Lung (tissue), 12 donors: Measurements from ENCODE around the gene LIPJ. TPM values are rescaled to one million over a fixed set of nuclear protein-coding genes. Genes with fewer than 3 reads are reported as not detected.

Source experiments
- ATAC-seq: fragments of 200-7000 bp; cut with Tn5 transposase; one replicate; pipeline ENCODE4 v1.9.1; 2020; ENCODE audit warnings: moderate number of reproducible peaks; ENCODE audit not compliant: insufficient read depth, low FRiP score
- DNase-seq, 3 donors: peaks; one replicate each; pipeline ENCODE4 v3.0.0-alpha.2; 2013 to 2017
- H3K27ac ChIP-seq, 2 donors: one replicate each; pipeline ENCODE4 v1.5.1; 2013; ENCODE audit warnings: mild to moderate bottlenecking in 2 of 2, moderate library complexity in 2 of 2, control low read depth in 1 of 2, inconsistent platforms in 1 of 2, low read depth in 1 of 2, low read length in 1 of 2
- H3K27me3 ChIP-seq, 3 donors: one replicate each; pipeline ENCODE4 v1.5.1; 2013; ENCODE audit warnings: low read length in 2 of 3; ENCODE audit not compliant: control insufficient read depth in 3 of 3, insufficient read depth in 3 of 3
- H3K36me3 ChIP-seq, 4 donors: one replicate each; pipeline ENCODE4 v1.5.1; 2013; ENCODE audit warnings: low read length in 4 of 4, mild to moderate bottlenecking in 1 of 4, moderate library complexity in 1 of 4; ENCODE audit not compliant: control insufficient read depth in 4 of 4, insufficient read depth in 4 of 4
- H3K4me1 ChIP-seq, 5 donors: one replicate each; pipeline ENCODE4 v1.5.1; 2013; ENCODE audit warnings: low read length in 5 of 5, mild to moderate bottlenecking in 2 of 5, moderate library complexity in 1 of 5; ENCODE audit not compliant: control insufficient read depth in 5 of 5, insufficient read depth in 5 of 5
- H3K4me3 ChIP-seq: one replicate; pipeline ENCODE4 v1.5.1; 2013; ENCODE audit warnings: mild to moderate bottlenecking, control low read depth, moderate library complexity
- H3K9ac ChIP-seq, 2 donors: one replicate each; pipeline ENCODE4 v1.5.1; 2013; ENCODE audit warnings: low read length in 2 of 2, control low read depth in 1 of 2; ENCODE audit not compliant: insufficient read depth in 1 of 2
- H3K9me3 ChIP-seq, 4 donors: one replicate each; pipeline ENCODE4 v1.5.1; 2013; ENCODE audit warnings: low read length in 3 of 4, mild to moderate bottlenecking in 1 of 4, moderate library complexity in 1 of 4; ENCODE audit not compliant: control insufficient read depth in 4 of 4, insufficient read depth in 3 of 4
- WGBS, 2 donors: extraction: QIAGEN DNeasy Blood & Tissue Kit; methylation state at CpG; one replicate each; pipeline ENCODE4 v1.1.7; 2013; 5-methylcytosine and 5-hydroxymethylcytosine counted together
- polyA plus RNA-seq, 2 donors: library from polyadenylated mRNA; stranded (reverse); fragments of 200-250 nt; gene quantifications; one replicate each; pipeline ENCODE4 v1.2.1, GENCODE V29; 2013
- total RNA-seq, 2 donors: library from RNA; depleted of rRNA in 1 of 2; stranded (reverse); fragments of >200 nt in 1 of 2; gene quantifications; one replicate each; pipeline ENCODE4 v1.2.1, GENCODE V29; 2014 to 2021
- TF ChIP-seq, protein P1 (sequence below): IDR thresholded peaks from 2 replicates; pipeline ENCODE4 v1.5.1; 2012; ENCODE audit warnings: mild to moderate bottlenecking; ENCODE audit errors: control extremely low read depth, extremely low read depth
- donor health status: control.
- donor health status: control.
- donor health status: Bipolar disorder and iron deficiency.
- donor health status: healthy.
- donor health status: DM: yes; HTN: yes; CAD: no.

The LIPJ gene
- total and polyA plus RNA-seq, 4 donors, result 0.02 to 0.14 (median 0.12) TPM; not detected in 1

DNA sequence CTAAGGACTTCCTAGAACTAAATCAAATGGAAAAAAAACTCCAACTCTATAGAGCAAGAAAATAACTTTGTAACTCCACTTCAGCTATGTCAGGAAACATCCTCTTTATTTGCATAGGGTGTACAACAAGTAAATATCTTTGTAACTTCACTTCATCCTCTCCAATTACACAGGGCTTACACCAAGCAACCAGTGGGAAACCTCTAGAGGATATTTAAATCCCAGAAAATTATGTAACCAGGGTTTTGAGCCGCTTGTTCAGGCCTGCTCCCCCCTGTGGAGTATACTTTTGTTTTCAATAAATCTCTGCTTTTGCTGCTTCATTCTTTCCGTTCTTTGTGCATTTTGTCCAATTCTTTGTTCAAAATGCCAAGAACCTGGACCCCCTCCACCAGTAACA is 22.2 kb downstream of the LIPJ start:
- Histone ChIP-seq H3K27ac (no peak overlapping the region), H3K27me3 (no peaks in the 10 kb centered on the region), H3K9me3 (no peaks in the 10 kb centered on the region), H3K4me1 (no peaks in the 10 kb centered on the region), H3K9ac (no peak overlapping the region), H3K36me3 (no peaks in the 10 kb centered on the region), H3K4me3 (no peak overlapping the region)
- TF ChIP-seq, protein P1, sequence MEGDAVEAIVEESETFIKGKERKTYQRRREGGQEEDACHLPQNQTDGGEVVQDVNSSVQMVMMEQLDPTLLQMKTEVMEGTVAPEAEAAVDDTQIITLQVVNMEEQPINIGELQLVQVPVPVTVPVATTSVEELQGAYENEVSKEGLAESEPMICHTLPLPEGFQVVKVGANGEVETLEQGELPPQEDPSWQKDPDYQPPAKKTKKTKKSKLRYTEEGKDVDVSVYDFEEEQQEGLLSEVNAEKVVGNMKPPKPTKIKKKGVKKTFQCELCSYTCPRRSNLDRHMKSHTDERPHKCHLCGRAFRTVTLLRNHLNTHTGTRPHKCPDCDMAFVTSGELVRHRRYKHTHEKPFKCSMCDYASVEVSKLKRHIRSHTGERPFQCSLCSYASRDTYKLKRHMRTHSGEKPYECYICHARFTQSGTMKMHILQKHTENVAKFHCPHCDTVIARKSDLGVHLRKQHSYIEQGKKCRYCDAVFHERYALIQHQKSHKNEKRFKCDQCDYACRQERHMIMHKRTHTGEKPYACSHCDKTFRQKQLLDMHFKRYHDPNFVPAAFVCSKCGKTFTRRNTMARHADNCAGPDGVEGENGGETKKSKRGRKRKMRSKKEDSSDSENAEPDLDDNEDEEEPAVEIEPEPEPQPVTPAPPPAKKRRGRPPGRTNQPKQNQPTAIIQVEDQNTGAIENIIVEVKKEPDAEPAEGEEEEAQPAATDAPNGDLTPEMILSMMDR, result no peak
- WGBS, 2 donors, result 84 to 88% methylated on average over 2 of the region's 2 CpGs
- ATAC-seq (no peak), DNase-seq (no peak)

DNA sequence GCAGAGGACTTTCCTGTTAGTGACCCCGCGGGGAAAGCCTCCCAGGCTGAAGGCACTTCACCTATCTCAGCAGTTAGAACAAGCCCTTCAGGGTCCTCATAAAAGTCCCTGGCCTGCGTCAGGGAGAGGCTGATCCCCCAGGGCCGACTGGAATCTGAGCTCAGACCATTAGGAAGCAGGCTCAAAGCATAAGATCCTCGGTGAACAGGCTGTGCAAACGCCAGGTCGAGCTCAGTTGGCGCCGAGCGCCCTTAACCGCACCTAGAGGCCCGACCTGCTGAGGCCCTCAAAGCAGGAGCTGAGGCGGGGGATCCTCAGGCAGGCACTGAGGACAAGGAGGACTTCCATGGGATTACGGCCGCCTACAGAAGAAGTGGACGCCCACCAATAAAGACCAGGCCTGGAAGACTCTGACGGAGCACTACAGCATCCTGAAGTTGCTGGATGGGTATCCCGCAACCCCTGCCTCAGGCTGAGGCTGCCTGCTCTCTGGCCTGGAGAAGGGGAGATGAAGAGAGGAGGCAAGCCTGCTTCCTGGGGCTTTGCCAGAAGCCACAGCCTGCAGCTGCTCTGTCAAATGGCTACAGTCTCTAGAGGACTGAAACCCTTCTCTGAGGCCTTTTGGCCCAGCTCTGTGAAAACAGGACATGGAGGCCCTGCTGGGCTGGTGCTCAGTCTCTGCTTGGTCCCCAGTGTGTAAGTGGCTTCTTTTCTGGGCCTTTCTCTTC is 29.9 kb downstream of the LIPJ start:
- TF ChIP-seq, protein P1, result no peak
- Histone ChIP-seq H3K9me3 (no peaks in the 10 kb centered on the region), H3K9ac (no peak overlapping the region), H3K27me3 (no peaks in the 10 kb centered on the region), H3K4me1 (no peaks in the 10 kb centered on the region), H3K4me3 (no peak overlapping the region), H3K36me3 (no peaks in the 10 kb centered on the region), H3K27ac (no peak overlapping the region)
- ATAC-seq (no peak), DNase-seq (peak; percentile 22 to 65 (median 47))
- WGBS, 2 donors, result 87 to 88% methylated on average over 18 of the region's 18 CpGs

DNA sequence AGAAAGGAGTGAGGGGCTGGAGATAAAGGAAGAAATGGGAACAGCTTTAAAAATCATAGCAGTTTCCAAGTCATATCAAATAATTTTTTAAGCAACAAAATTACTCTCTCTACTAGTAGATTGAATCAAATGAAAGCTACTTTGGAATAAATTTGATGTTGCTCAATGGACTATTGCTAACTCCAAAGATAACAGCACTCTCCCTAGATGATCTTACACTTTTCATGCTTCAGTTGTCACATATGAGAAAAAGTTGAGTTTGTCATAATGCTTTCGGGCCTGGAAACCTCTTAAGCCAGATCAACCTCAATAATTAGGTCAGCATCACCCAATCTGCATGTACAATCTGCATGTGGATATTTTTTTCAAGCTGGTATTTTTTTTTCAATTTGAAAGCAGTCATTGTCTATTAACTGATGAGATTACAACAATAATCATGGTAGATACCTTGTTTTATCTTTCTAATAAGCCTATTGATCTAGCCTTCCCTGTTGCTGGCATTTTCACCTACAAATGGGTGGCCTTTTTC is 31.3 kb downstream of the LIPJ start:
- no peak overlapping the region for H3K4me3 ChIP-seq
- ATAC-seq, result no peak
- no peaks in the 10 kb centered on the region for H3K4me1 ChIP-seq
- no peak for DNase-seq
- H3K27ac ChIP-seq, result no peak overlapping the region
- no peaks in the 10 kb centered on the region for H3K36me3 ChIP-seq
- H3K9ac ChIP-seq, result no peak overlapping the region
- WGBS, 2 donors, result 89 to 95% methylated on average over 1 of the region's 1 CpG
- H3K27me3 ChIP-seq, result no peaks in the 10 kb centered on the region
- H3K9me3 ChIP-seq, result no peaks in the 10 kb centered on the region
- TF ChIP-seq, protein P1, result no peak
